Esophagus squamous epithelium (tissue), 5 donors: ENCODE data around the gene UBTD1. TPM values are rescaled to one million over a fixed set of nuclear protein-coding genes. Genes with fewer than 3 reads are reported as not detected.
"Not testable (repeated sequence)": the region's sequence is repeated elsewhere in the genome, so short reads cannot be mapped to it uniquely, and the experiment has no call there.

Experiments
- DNase-seq: peaks from one replicate; lab custom pipeline; 2025; lab: John Stamatoyannopoulos, UW
- H3K27ac ChIP-seq, 4 donors: fragments of 200-600 bp; sonication (generic); one replicate each; pipeline ENCODE4 v1.5.1; 2016 to 2019; ENCODE audit warnings: mild to moderate bottlenecking in 1 of 4
- H3K27me3 ChIP-seq, 4 donors: fragments of 200-600 bp; sonication (generic); 1 replicate in 3 of 4; 2 replicates in 1 of 4; pipeline versions ENCODE4 v1.5.1 to v1.6.0; 2017 to 2021; ENCODE audit warnings: antibody characterized with exemption in 1 of 4
- H3K36me3 ChIP-seq, 3 donors: fragments of 200-600 bp; sonication (generic); one replicate each; pipeline ENCODE4 v1.5.1; 2016 to 2019
- H3K4me1 ChIP-seq, 3 donors: fragments of 200-600 bp; sonication (generic); one replicate each; pipeline ENCODE4 v1.5.1; 2017 to 2019
- H3K4me3 ChIP-seq, 4 donors: fragments of 200-600 bp; sonication (generic); 1 replicate in 3 of 4; 2 replicates in 1 of 4; pipeline ENCODE4 v1.5.1; 2016 to 2019; ENCODE audit warnings: mild to moderate bottlenecking in 2 of 4, moderate library complexity in 1 of 4
- H3K9me3 ChIP-seq, 3 donors: fragments of 200-600 bp; sonication (generic); one replicate each; pipeline ENCODE4 v1.5.1; 2016 to 2019
- CTCF ChIP-seq, 6 experiments: fragments of 450-650 bp in 4 of 6; fragments of 200-600 bp in 2 of 6; sonication (generic) in 2 of 6; IDR thresholded peaks; one replicate each; pipeline ENCODE4 v1.5.1; 2016 to 2019; ENCODE audit warnings: antibody characterized with exemption in 6 of 6, mild to moderate bottlenecking in 4 of 6, moderate library complexity in 4 of 6
- POLR2A ChIP-seq, 4 donors: fragments of 450-650 bp; IDR thresholded peaks; one replicate each; pipeline ENCODE4 v1.6.1; 2017; ENCODE audit warnings: antibody characterized with exemption in 4 of 4, mild to moderate bottlenecking in 4 of 4, moderate library complexity in 3 of 4
- whole genome bisulfite sequencing, 2 donors: methylation state at CpG; one replicate each; pipeline ENCODE4 v1.1.5; 2018; 5-methylcytosine and 5-hydroxymethylcytosine counted together
- intact Hi-C: fragments of 100-400 bp; cut with DNase I; formaldehyde crosslinking; loops from one replicate; pipeline ENCODE4 v1.15.0; 2022
- total RNA-seq, 4 donors: library from RNA; depleted of rRNA; stranded (reverse); fragments of >200 nt; gene quantifications; one replicate each; pipeline ENCODE4 v1.1.0, GENCODE V29; 2016
- donor health status: DM: yes; HTN: yes; CAD: no.

UBTD1 gene
- total RNA-seq, 4 donors from 2014 or later, result 4.3 to 8.5 (median 5.8) TPM

- peak overlapping the region in 2 of 4 donors; percentile 2 to 7 for H3K27ac ChIP-seq
- DNase-seq, result no peak
- H3K27me3 ChIP-seq, result no peaks in the 10 kb centered on the region
- H3K36me3 ChIP-seq, result peaks cover 39 to 100% (median 47%) of the 10 kb centered on the region in 3 donors
- H3K4me3 ChIP-seq, result no peak overlapping the region
- H3K4me1 ChIP-seq, result peaks cover 0 to 40% (median 5%) of the 10 kb centered on the region in 3 donors
- WGBS, 2 donors, result 50 to 56% methylated on average over 3 of the region's 3 CpGs
- no peaks in the 10 kb centered on the region for H3K9me3 ChIP-seq
- no peak for TF ChIP-seq POLR2A (IDR thresholded peaks at IDR 0.05)
- TF ChIP-seq CTCF (IDR thresholded peaks at IDR 0.05), result no peak
- intact Hi-C loops, result loop anchor here (10.0 kb wide), 1 partner anchor 87 kb away; no protein-coding TSS in a partner anchor
These were observed 30.6 kb upstream of the UBTD1 start for GRCh38 chr10:97468162-97468561.

- intact Hi-C loops, result loop anchor here (10.0 kb wide), 1 partner anchor 86 kb away; no protein-coding TSS in a partner anchor
- peak overlapping the region in 3 of 4 donors; percentile 7 to 38 (median 17) for H3K27ac ChIP-seq
- H3K36me3 ChIP-seq, result peaks cover 39 to 100% (median 47%) of the 10 kb centered on the region in 3 donors
These were observed 29.9 kb upstream of the UBTD1 start for GRCh38 chr10:97468781-97469180.

GRCh38 chr10:97474918-97475317, 23.8 kb upstream of the UBTD1 start:
- H3K4me3 ChIP-seq, result no peak overlapping the region
- peaks cover 8 to 100% (median 54%) of the 10 kb centered on the region in 3 donors for H3K36me3 ChIP-seq
- intact Hi-C loops, result no loop called here
- DNase-seq, result no peak
- TF ChIP-seq POLR2A (IDR thresholded peaks at IDR 0.05), result no peak
- TF ChIP-seq CTCF (IDR thresholded peaks at IDR 0.05), result no peak
- no peaks in the 10 kb centered on the region for H3K27me3 ChIP-seq
- H3K9me3 ChIP-seq, result no peaks in the 10 kb centered on the region
- H3K4me1 ChIP-seq, result peaks cover 0 to 20% (median 2%) of the 10 kb centered on the region in 3 donors
- 97 to 98% methylated on average over 4 of the region's 4 CpGs for WGBS, 2 donors
- H3K27ac ChIP-seq, result no peak overlapping the region

More at GRCh38 chr10:97468781-97469180, 29.9 kb upstream of the UBTD1 start:
- H3K27me3 ChIP-seq, H3K9me3 ChIP-seq, DNase-seq, H3K4me3 ChIP-seq: not testable (repeated sequence)
- H3K4me1 ChIP-seq, result peaks cover 0 to 35% (median 5%) of the 10 kb centered on the region in 3 donors
- whole genome bisulfite sequencing, 2 donors, result 70 to 87% methylated on average over 5 to 10 of the region's 12 CpGs

- no peaks in the 10 kb centered on the region for H3K27me3 ChIP-seq
- 67 to 72% methylated on average over 2 of the region's 2 CpGs for WGBS, 2 donors
- H3K4me3 ChIP-seq, result no peak overlapping the region
- TF ChIP-seq POLR2A (IDR thresholded peaks at IDR 0.05), result no peak
- TF ChIP-seq CTCF (IDR thresholded peaks at IDR 0.05), result no peak
- peaks cover 9 to 100% (median 55%) of the 10 kb centered on the region in 3 donors for H3K36me3 ChIP-seq
- H3K4me1 ChIP-seq, result peaks cover 0 to 32% (median 2%) of the 10 kb centered on the region in 3 donors
- H3K9me3 ChIP-seq, result no peaks in the 10 kb centered on the region
- H3K27ac ChIP-seq, result no peak overlapping the region
- intact Hi-C loops, result no loop called here
- DNase-seq, result no peak
These were observed 22.7 kb upstream of the UBTD1 start for GRCh38 chr10:97475936-97476594.

- H3K4me3 ChIP-seq, H3K27me3 ChIP-seq, H3K9me3 ChIP-seq, H3K27ac ChIP-seq, DNase-seq, intact Hi-C loops: not testable (repeated sequence)
- WGBS, 2 donors, result 80% methylated on average over 3 to 4 of the region's 4 CpGs
- Histone ChIP-seq H3K4me1 (peaks cover 0 to 59% (median 10%) of the 10 kb centered on the region in 3 donors), H3K36me3 (peaks cover 9 to 97% (median 45%) of the 10 kb centered on the region in 3 donors)
These were observed 19.3 kb upstream of the UBTD1 start for GRCh38 chr10:97479410-97479809.

GRCh38 chr10:97479939-97480338, 18.8 kb upstream of the UBTD1 start:
- H3K36me3 ChIP-seq, result peaks cover 9 to 97% (median 44%) of the 10 kb centered on the region in 3 donors
- no peak overlapping the region for H3K27ac ChIP-seq
- DNase-seq, result no peak
- no peaks in the 10 kb centered on the region for H3K27me3 ChIP-seq
- intact Hi-C loops, result no loop called here
- H3K4me1 ChIP-seq, result peaks cover 0 to 59% (median 10%) of the 10 kb centered on the region in 3 donors
- 74 to 77% methylated on average over 9 of the region's 9 CpGs for WGBS, 2 donors
- H3K4me3 ChIP-seq, result no peak overlapping the region
- TF ChIP-seq CTCF (IDR thresholded peaks at IDR 0.05) (no peak), POLR2A (IDR thresholded peaks at IDR 0.05) (no peak)
- no peaks in the 10 kb centered on the region for H3K9me3 ChIP-seq
